CD14-positive monocyte (primary cell): ENCODE data around the gene TUBGCP3. TPM values are rescaled to one million over a fixed set of nuclear protein-coding genes. Genes with fewer than 3 reads are reported as not detected.

Source experiments
- DNase-seq, 3 donors: peaks; one replicate each; pipeline ENCODE4 v3.0.0-alpha.2; 2011 to 2022
- H2AFZ ChIP-seq: 2 replicates; pipeline ENCODE4 v1.6.0; 2012; ENCODE audit warnings: mild to moderate bottlenecking, low read depth, low read length, inconsistent platforms; ENCODE audit not compliant: insufficient read depth, poor library complexity, severe bottlenecking
- H3K27ac ChIP-seq, 2 donors: 1 replicate in 1 of 2; 2 replicates in 1 of 2; pipeline ENCODE4 v1.5.1; 2012 to 2013; ENCODE audit warnings: low read length in 2 of 2, control low read depth in 1 of 2, inconsistent platforms in 1 of 2, low read depth in 1 of 2, mild to moderate bottlenecking in 1 of 2
- H3K27me3 ChIP-seq, 2 donors: one replicate each; pipeline versions ENCODE4 v1.6.0 to v1.6.1; 2011 to 2013; ENCODE audit warnings: low read length in 2 of 2; ENCODE audit not compliant: control insufficient read depth in 2 of 2, insufficient read depth in 2 of 2
- H3K36me3 ChIP-seq, 2 donors: replicated peaks in 1 of 2; 1 replicate in 1 of 2; 2 replicates in 1 of 2; pipeline versions ENCODE4 v1.5.1 to v1.6.1; 2012 to 2013; ENCODE audit warnings: low read length in 2 of 2, control low read depth in 1 of 2, inconsistent platforms in 1 of 2, mild to moderate bottlenecking in 1 of 2; ENCODE audit not compliant: insufficient read depth in 2 of 2, control insufficient read depth in 1 of 2
- H3K4me1 ChIP-seq, 2 donors: 1 replicate in 1 of 2; 2 replicates in 1 of 2; pipeline versions ENCODE4 v1.5.1 to v1.6.1; 2012 to 2013; ENCODE audit warnings: low read length in 2 of 2, control low read depth in 1 of 2, inconsistent platforms in 1 of 2, mild to moderate bottlenecking in 1 of 2, moderate library complexity in 1 of 2; ENCODE audit not compliant: insufficient read depth in 2 of 2, control insufficient read depth in 1 of 2
- H3K4me2 ChIP-seq: replicated peaks from 2 replicates; pipeline ENCODE3; 2012; ENCODE audit warnings: low read length, moderate library complexity, mild to moderate bottlenecking; ENCODE audit not compliant: poor library complexity, severe bottlenecking; ENCODE audit errors: extremely low read depth
- H3K4me3 ChIP-seq, 3 experiments: fragments of 200-600 bp in 1 of 3; sonication (generic) in 1 of 3; replicated peaks in 1 of 3; 1 replicate in 2 of 3; 2 replicates in 1 of 3; pipeline ENCODE4 v1.5.1; 2011 to 2013; ENCODE audit warnings: low read length in 3 of 3, mild to moderate bottlenecking in 3 of 3, control low read depth in 2 of 3, low read depth in 2 of 3, inconsistent platforms in 1 of 3, moderate library complexity in 1 of 3
- H3K79me2 ChIP-seq: 2 replicates; pipeline ENCODE4 v1.6.0; 2012; ENCODE audit warnings: mild to moderate bottlenecking, control low read depth, inconsistent platforms, low read length, moderate library complexity; ENCODE audit not compliant: insufficient read depth
- H3K9ac ChIP-seq: 2 replicates; pipeline ENCODE4 v1.6.0; 2017; ENCODE audit warnings: low read length, mild to moderate bottlenecking; ENCODE audit not compliant: insufficient read depth, poor library complexity, severe bottlenecking
- H3K9me3 ChIP-seq, 2 donors: replicated peaks in 1 of 2; 1 replicate in 1 of 2; 2 replicates in 1 of 2; pipeline versions ENCODE4 v1.5.1 to v1.6.1; 2012 to 2013; ENCODE audit warnings: low read length in 2 of 2, control low read depth in 1 of 2; ENCODE audit not compliant: control insufficient read depth in 1 of 2, insufficient read depth in 1 of 2
- H4K20me1 ChIP-seq: 2 replicates; pipeline ENCODE4 v1.6.0; 2012; ENCODE audit warnings: mild to moderate bottlenecking, low read length, control low read depth, moderate library complexity; ENCODE audit not compliant: insufficient read depth
- H3K27ac Mint-ChIP-seq, 7 donors: one replicate each; pipeline ENCODE4 v1.8.0; 2020; ENCODE audit warnings: mild to moderate bottlenecking in 7 of 7, mixed read lengths in 7 of 7, moderate library complexity in 6 of 7, inconsistent platforms in 2 of 7
- H3K27me3 Mint-ChIP-seq, 3 donors: one replicate each; pipeline ENCODE4 v1.8.0; 2021 to 2022; ENCODE audit warnings: low read depth in 3 of 3, mild to moderate bottlenecking in 3 of 3, mixed read lengths in 3 of 3, moderate library complexity in 3 of 3, inconsistent platforms in 1 of 3
- H3K36me3 Mint-ChIP-seq, 2 donors: one replicate each; pipeline ENCODE4 v1.8.0; 2020; ENCODE audit warnings: mixed read lengths in 2 of 2, inconsistent platforms in 1 of 2, mild to moderate bottlenecking in 1 of 2
- H3K4me1 Mint-ChIP-seq: one replicate; pipeline ENCODE4 v1.8.0; 2020; ENCODE audit warnings: mild to moderate bottlenecking, mixed read lengths
- H3K4me3 Mint-ChIP-seq, 2 donors: one replicate each; pipeline ENCODE4 v1.8.0; 2020; ENCODE audit warnings: mild to moderate bottlenecking in 2 of 2, mixed read lengths in 2 of 2, moderate library complexity in 1 of 2
- H3K9me3 Mint-ChIP-seq, 7 donors: one replicate each; pipeline ENCODE4 v1.8.0; 2020 to 2022; ENCODE audit warnings: mixed read lengths in 7 of 7, mild to moderate bottlenecking in 6 of 7, moderate library complexity in 6 of 7, inconsistent platforms in 2 of 7
- CTCF ChIP-seq: fragments of 200-600 bp; IDR thresholded peaks from one replicate; pipeline ENCODE4 v1.8.0; 2022; ENCODE audit warnings: antibody characterized with exemption, mild to moderate bottlenecking
- WGBS: methylation state at CpG from one replicate; pipeline ENCODE4 v1.1.5; 2013; ENCODE audit warnings: missing lambda C conversion rate; ENCODE audit not compliant: insufficient coverage; 5-methylcytosine and 5-hydroxymethylcytosine counted together
- intact Hi-C, 2 donors: fragments of 100-400 bp; cut with micrococcal nuclease; formaldehyde crosslinking; loops; one replicate each; pipeline versions ENCODE4 v1.15.0 to v1.15.1; 2023
- polyA plus RNA-seq, 3 donors: library from polyadenylated mRNA; depleted of rRNA in 1 of 3; unstranded in 2 of 3; stranded (reverse) in 1 of 3; fragments of 300-500 nt in 2 of 3; fragments of >200 nt in 1 of 3; fragmentation: Illumina TruSeq in 2 of 3; gene quantifications; 1 replicate in 2 of 3; 2 replicates in 1 of 3; pipeline ENCODE4 v1.2.3, GENCODE V29; 2012 to 2021

The TUBGCP3 gene
- polyA plus RNA-seq, 3 donors = 25.4 to 47.1 (median 34.1) TPM

DNA sequence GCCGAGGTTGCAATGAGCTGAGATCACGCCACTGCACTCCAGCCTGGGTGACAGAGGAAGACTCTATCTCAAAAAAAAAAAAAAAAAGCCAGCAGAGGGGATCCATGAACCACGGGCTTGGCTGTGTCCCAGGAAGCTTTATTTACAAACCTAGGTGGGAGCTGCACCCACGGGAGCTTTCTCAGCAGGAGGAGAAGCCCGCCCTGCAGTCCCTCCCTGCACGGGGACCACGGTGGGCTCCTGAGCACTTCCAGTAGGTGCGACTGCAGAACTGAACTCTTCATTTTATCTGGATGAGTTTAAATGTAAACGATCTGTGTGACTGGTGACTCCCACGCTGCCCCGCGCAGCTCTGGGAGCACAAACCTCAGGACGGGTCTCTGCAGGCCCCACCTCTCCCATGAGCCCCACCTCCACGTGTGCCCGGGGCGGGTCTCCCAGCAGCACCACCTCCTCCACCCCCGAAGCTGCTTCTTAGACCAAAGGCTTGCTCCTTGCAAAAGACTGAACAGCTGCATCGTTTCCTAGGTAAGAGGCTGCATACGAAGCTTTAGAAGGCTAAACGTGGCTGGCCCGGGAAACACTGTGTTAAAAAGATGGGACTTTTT, 145.4 kb downstream of the TUBGCP3 start:
- Mint-ChIP-seq H3K27me3 (peaks cover 10 to 29% (median 15%) of the 10 kb centered on the region in 3 donors), H3K4me3 (no peak overlapping the region), H3K9me3 (peaks cover 4 to 14% (median 8%) of the 10 kb centered on the region in 7 donors), H3K27ac (no peak overlapping the region), H3K4me1 (peaks cover 5% of the 10 kb centered on the region), H3K36me3 (no peaks in the 10 kb centered on the region)
- H3K9me3 ChIP-seq = peaks cover 0 to 5% of the 10 kb centered on the region in 2 donors
- intact Hi-C loops = no loop called here
- H3K4me3 ChIP-seq = no peak overlapping the region
- WGBS = 65% methylated on average over 13 of the region's 21 CpGs
- H3K4me2 ChIP-seq = no peak overlapping the region
- H4K20me1 ChIP-seq = no peaks in the 10 kb centered on the region
- no peaks in the 10 kb centered on the region for H3K27me3 ChIP-seq
- no peaks in the 10 kb centered on the region for H3K36me3 ChIP-seq
- H3K27ac ChIP-seq = no peak overlapping the region
- no peak for TF ChIP-seq CTCF
- no peaks in the 10 kb centered on the region for H3K79me2 ChIP-seq
- H3K9ac ChIP-seq = no peak overlapping the region
- no peak overlapping the region for H2AFZ ChIP-seq
- DNase-seq = no peak
- no peaks in the 10 kb centered on the region for H3K4me1 ChIP-seq

DNA sequence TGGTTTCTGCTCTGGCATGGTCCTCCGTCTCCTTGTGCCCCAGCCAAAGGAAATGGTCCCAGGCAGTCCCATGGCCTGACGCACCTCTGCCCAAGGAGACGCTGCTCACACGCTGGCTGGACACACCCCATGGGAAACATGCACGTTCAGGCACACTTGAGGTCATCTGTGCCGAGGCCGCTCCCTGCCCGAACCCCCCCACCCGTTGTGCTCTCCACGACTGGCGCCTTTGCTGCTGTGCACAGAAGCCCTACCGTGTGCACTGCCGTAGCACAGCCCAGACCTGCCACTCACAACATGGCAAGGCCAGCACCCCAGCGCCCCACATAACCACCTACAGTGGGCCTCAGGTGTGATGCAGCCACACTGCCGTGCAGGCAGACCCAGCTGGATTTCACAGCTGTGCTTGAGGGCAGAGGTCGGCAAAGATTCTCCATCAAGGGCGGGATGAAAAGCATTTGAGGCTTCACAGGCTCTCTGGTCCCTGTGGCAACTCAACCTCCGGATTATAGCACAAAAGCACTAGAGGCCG, 146.1 kb downstream of the TUBGCP3 start:
- no peak for DNase-seq
- Histone ChIP-seq H2AFZ (no peak overlapping the region), H3K4me3 (no peak overlapping the region), H3K36me3 (no peaks in the 10 kb centered on the region), H3K9me3 (peaks cover 0 to 5% of the 10 kb centered on the region in 2 donors), H3K79me2 (no peaks in the 10 kb centered on the region), H3K4me2 (no peak overlapping the region), H3K9ac (no peak overlapping the region), H3K27ac (no peak overlapping the region), H3K4me1 (no peaks in the 10 kb centered on the region), H4K20me1 (no peaks in the 10 kb centered on the region), H3K27me3 (no peaks in the 10 kb centered on the region)
- 85% methylated on average over 17 of the region's 19 CpGs for WGBS
- H3K27me3 Mint-ChIP-seq = peaks cover 10 to 27% (median 15%) of the 10 kb centered on the region in 3 donors
- H3K4me3 Mint-ChIP-seq = no peak overlapping the region
- intact Hi-C loops = no loop called here
- H3K36me3 Mint-ChIP-seq = no peaks in the 10 kb centered on the region
- no peak for TF ChIP-seq CTCF
- peaks cover 5% of the 10 kb centered on the region for H3K4me1 Mint-ChIP-seq
- no peak overlapping the region for H3K27ac Mint-ChIP-seq
- peaks cover 4 to 14% (median 8%) of the 10 kb centered on the region in 7 donors for H3K9me3 Mint-ChIP-seq
